Ovary (tissue), 9 donors: ENCODE data around the gene ROMO1. TPM values are rescaled to one million over a fixed set of nuclear protein-coding genes. Genes with fewer than 3 reads are reported as not detected.
"Not testable (repeated sequence)": the region's sequence is repeated elsewhere in the genome, so short reads cannot be mapped to it uniquely, and the experiment has no call there.

ENCODE experiments used
- DNase-seq, 5 donors: peaks; one replicate each; pipeline ENCODE4 v3.0.0-alpha.2; 2019 to 2020
- H3K27ac ChIP-seq, 2 donors: fragments of 200-600 bp; one replicate each; pipeline versions ENCODE4 v1.5.1 to v1.8.0; 2019 to 2022
- H3K27me3 ChIP-seq: fragments of 200-600 bp; one replicate; pipeline ENCODE4 v1.8.0; 2022
- H3K36me3 ChIP-seq: fragments of 200-600 bp; sonication (generic); one replicate; pipeline ENCODE4 v1.5.1; 2019
- H3K4me1 ChIP-seq: one replicate; pipeline ENCODE4 v1.8.1; 2013; ENCODE audit warnings: mild to moderate bottlenecking, moderate library complexity; ENCODE audit not compliant: insufficient read depth
- H3K4me3 ChIP-seq: fragments of 200-600 bp; sonication (generic); one replicate; pipeline ENCODE4 v1.5.1; 2017
- H3K9me3 ChIP-seq, 2 donors: fragments of 200-600 bp in 1 of 2; sonication (generic) in 1 of 2; one replicate each; pipeline versions ENCODE4 v1.5.1 to v1.8.1; 2013 to 2019; ENCODE audit warnings: mild to moderate bottlenecking in 1 of 2, moderate library complexity in 1 of 2
- CTCF ChIP-seq, 3 donors: fragments of 450-650 bp in 2 of 3; fragments of 200-600 bp in 1 of 3; IDR thresholded peaks; one replicate each; pipeline versions ENCODE4 v1.5.1 to v1.8.0; 2016 to 2022; ENCODE audit warnings: antibody characterized with exemption in 3 of 3, mild to moderate bottlenecking in 1 of 3
- EP300 ChIP-seq: sonication (generic); formaldehyde crosslinking; IDR thresholded peaks from one replicate; pipeline ENCODE4 v1.6.1; 2017; ENCODE audit warnings: antibody characterized with exemption
- POLR2A ChIP-seq: fragments of 450-650 bp; IDR thresholded peaks from one replicate; pipeline ENCODE4 v1.6.1; 2017; ENCODE audit warnings: antibody characterized with exemption, mild to moderate bottlenecking, moderate library complexity
- WGBS, 3 donors: extraction: QIAGEN DNeasy Blood & Tissue Kit in 1 of 3; methylation state at CpG; one replicate each; pipeline versions ENCODE4 v1.1.5 to v1.1.7; 2013 to 2017; 5-methylcytosine and 5-hydroxymethylcytosine counted together
- intact Hi-C, 4 donors: fragments of 100-400 bp; cut with DNase I; formaldehyde crosslinking; loops; one replicate each; pipeline versions ENCODE4 v1.11.0 to v1.15.1; 2022 to 2023
- polyA plus RNA-seq, 2 donors: library from polyadenylated mRNA; stranded (reverse); fragments of 200-250 nt in 1 of 2; fragments of 350-450 nt in 1 of 2; fragmentation: Illumina TruSeq in 1 of 2; extraction: RNeasy Lipid Tissue Mini Kit (QIAGEN cat#74804) in 1 of 2; gene quantifications; one replicate each; pipeline ENCODE4 v1.2.3, GENCODE V29; 2013 to 2014
- total RNA-seq, 7 donors: library from RNA; depleted of rRNA in 2 of 7; stranded (reverse); fragments of >200 nt in 2 of 7; fragmentation: NEBNext Ultra II Directional in 3 of 7; extraction: Animal tissue kit (Norgen Biotek cat#: 25700) in 3 of 7; gene quantifications; one replicate each; pipeline versions ENCODE4 v1.1.0 to v1.2.4, GENCODE V29; 2016 to 2023
- donor health status: DM: no; HTN: no; CAD: no; lungs with moderate emphysema.
- donor health status: DM: no; HTN: no; CAD: no.
- donor health status: Bipolar disorder and iron deficiency.
- donor health status: DM: yes; HTN: yes; CAD: no.
- donor health status: DM: no; HTN: no; CAD: no.
- donor health status: DM: yes; HTN: yes; CAD: no.

ROMO1 gene
- total and polyA plus RNA-seq, 9 donors: 23.2 to 404 (median 112) TPM

GRCh38 chr20:35711588-35712209 lies 12.5 kb downstream of the ROMO1 start:
- DNase-seq: no peak
- Histone ChIP-seq H3K36me3 (no peaks in the 10 kb centered on the region), H3K4me1 (no peaks in the 10 kb centered on the region), H3K27me3 (no peaks in the 10 kb centered on the region), H3K27ac (no peak overlapping the region), H3K4me3 (no peak overlapping the region), H3K9me3 (no peaks in the 10 kb centered on the region)
- intact Hi-C loops: no loop called here
- no peak for TF ChIP-seq EP300
- no peak for TF ChIP-seq CTCF (IDR thresholded peaks at IDR 0.05)
- no peak for TF ChIP-seq POLR2A
- 67 to 70% (median 68%) methylated on average over 6 of the region's 6 CpGs for WGBS, 3 donors

DNA sequence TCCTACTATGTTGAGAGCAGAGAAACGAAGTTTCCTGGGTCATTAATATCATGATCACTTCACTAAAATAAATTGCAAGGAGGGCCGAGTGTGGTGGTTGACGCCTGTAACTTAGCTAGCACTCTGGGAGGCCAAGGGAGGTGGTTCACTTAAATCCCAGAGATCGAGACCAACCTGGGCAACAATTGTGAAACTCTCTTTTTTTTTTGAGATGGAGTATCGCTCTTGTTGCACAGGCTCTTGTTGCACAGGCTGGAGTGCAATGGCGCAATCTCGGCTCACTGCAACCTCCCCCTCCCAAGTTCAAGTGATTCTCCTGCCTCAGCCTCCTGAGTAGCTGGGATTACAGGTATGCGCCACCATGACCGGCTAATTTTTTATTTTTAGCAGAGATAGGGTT lies 13.9 kb downstream of the ROMO1 start:
- H3K27me3 ChIP-seq, H3K9me3 ChIP-seq, H3K36me3 ChIP-seq, H3K27ac ChIP-seq, H3K4me1 ChIP-seq, H3K4me3 ChIP-seq, intact Hi-C loops, DNase-seq: not testable (repeated sequence)
- 84 to 89% (median 85%) methylated on average over 9 of the region's 9 CpGs for WGBS, 3 donors

DNA sequence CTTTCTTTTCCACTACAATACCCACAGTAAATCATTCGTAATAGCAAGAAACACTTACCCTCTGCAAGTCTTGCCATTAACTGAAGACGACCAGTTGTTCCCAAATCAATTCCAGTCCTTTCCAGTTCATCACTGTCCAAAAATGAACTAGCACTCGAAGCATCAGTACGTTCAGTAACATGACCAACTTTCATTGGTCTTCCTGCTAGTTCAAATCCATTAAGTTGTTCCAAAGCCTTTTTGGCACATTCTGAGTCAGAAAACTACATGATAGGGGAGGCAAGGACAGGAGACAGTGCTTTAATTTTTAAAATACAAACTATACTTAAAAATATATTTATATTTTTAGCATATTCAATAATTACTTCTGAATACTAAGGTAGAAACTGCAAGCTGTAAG lies 14.9 kb downstream of the ROMO1 start:
- Histone ChIP-seq H3K27me3 (no peaks in the 10 kb centered on the region), H3K36me3 (no peaks in the 10 kb centered on the region), H3K4me3 (no peak overlapping the region), H3K9me3 (no peaks in the 10 kb centered on the region), H3K27ac (no peak overlapping the region), H3K4me1 (no peaks in the 10 kb centered on the region)
- intact Hi-C loops: no loop called here
- WGBS, 3 donors: 61 to 66% (median 65%) methylated on average over 4 of the region's 4 CpGs
- DNase-seq: no peak
- TF ChIP-seq POLR2A: no peak
- TF ChIP-seq CTCF (IDR thresholded peaks at IDR 0.05): no peak
- no peak for TF ChIP-seq EP300

DNA sequence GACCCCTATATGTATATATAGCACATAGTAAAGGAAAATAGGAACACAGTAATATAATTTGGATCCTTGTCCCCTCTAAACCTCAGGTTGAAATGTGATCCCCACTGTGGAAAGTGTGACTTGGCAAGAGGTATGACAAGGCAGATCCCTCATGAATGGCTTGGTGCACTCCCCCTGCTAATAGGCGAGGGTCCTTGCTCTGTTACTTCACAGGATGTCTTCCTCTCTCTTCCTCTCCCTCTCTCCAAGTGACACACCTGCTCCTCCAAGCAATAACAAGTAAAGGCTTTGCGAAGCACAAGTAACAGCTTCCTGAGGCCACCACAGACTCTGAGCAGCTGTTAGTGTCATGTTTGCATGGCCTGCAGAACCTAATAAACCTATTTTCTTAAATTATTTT lies 16.4 kb downstream of the ROMO1 start:
- intact Hi-C loops: no loop called here

More for the DNA sequence above, 16.4 kb downstream of the ROMO1 start:
- Histone ChIP-seq H3K4me3 (no peak overlapping the region), H3K27me3 (no peaks in the 10 kb centered on the region), H3K4me1 (peaks cover 2% of the 10 kb centered on the region), H3K36me3 (peaks cover 2% of the 10 kb centered on the region), H3K9me3 (no peaks in the 10 kb centered on the region), H3K27ac (no peak overlapping the region)
- TF ChIP-seq EP300 (no peak), CTCF (IDR thresholded peaks at IDR 0.05) (no peak)
- DNase-seq: no peak
- 87 to 93% (median 93%) methylated on average over 2 of the region's 2 CpGs for WGBS, 3 donors
